ENCODE data around the gene ENTPD1.

- TF ChIP-seq, protein P1, sequence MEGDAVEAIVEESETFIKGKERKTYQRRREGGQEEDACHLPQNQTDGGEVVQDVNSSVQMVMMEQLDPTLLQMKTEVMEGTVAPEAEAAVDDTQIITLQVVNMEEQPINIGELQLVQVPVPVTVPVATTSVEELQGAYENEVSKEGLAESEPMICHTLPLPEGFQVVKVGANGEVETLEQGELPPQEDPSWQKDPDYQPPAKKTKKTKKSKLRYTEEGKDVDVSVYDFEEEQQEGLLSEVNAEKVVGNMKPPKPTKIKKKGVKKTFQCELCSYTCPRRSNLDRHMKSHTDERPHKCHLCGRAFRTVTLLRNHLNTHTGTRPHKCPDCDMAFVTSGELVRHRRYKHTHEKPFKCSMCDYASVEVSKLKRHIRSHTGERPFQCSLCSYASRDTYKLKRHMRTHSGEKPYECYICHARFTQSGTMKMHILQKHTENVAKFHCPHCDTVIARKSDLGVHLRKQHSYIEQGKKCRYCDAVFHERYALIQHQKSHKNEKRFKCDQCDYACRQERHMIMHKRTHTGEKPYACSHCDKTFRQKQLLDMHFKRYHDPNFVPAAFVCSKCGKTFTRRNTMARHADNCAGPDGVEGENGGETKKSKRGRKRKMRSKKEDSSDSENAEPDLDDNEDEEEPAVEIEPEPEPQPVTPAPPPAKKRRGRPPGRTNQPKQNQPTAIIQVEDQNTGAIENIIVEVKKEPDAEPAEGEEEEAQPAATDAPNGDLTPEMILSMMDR (IDR thresholded peaks at IDR 0.05; ENCODE audit: low read length): no peak
- TF ChIP-seq EZH2phosphoT487 (IDR thresholded peaks at IDR 0.05; ENCODE audit: low read length): no peak
- no peak for TF ChIP-seq EZH2 (optimal IDR thresholded peaks at IDR 0.05; ENCODE audit: low read depth, low read length)
Observed at GRCh38 chr10:95706573-95706972, 49.4 kb upstream of the ENTPD1 start.

Data from MM.1S (cell line).